Ascending aorta (tissue), 2 donors: ENCODE data around the gene GNB1L. TPM values are rescaled to one million over a fixed set of nuclear protein-coding genes. Genes with fewer than 3 reads are reported as not detected.

Source experiments
- DNase-seq, 2 donors: peaks; one replicate each; pipeline ENCODE4 v3.0.0-alpha.2; 2019; ENCODE audit warnings: low spot score in 2 of 2
- H3K27ac ChIP-seq, 2 donors: fragments of 200-600 bp; sonication (generic); one replicate each; pipeline ENCODE4 v1.5.1; 2016 to 2017; ENCODE audit warnings: mild to moderate bottlenecking in 1 of 2
- H3K27me3 ChIP-seq: fragments of 200-600 bp; sonication (generic); one replicate; pipeline ENCODE4 v1.5.1; 2017
- H3K36me3 ChIP-seq, 2 donors: fragments of 200-600 bp; sonication (generic); one replicate each; pipeline ENCODE4 v1.5.1; 2016
- H3K4me1 ChIP-seq, 2 donors: fragments of 200-600 bp; sonication (generic); one replicate each; pipeline ENCODE4 v1.5.1; 2016 to 2017; ENCODE audit warnings: mild to moderate bottlenecking in 1 of 2
- H3K4me3 ChIP-seq, 2 donors: fragments of 200-600 bp; sonication (generic); one replicate each; pipeline ENCODE4 v1.5.1; 2016 to 2017; ENCODE audit warnings: mild to moderate bottlenecking in 1 of 2
- H3K9me3 ChIP-seq, 2 donors: fragments of 200-600 bp; sonication (generic); one replicate each; pipeline ENCODE4 v1.5.1; 2016
- intact Hi-C: fragments of 100-400 bp; cut with DNase I; formaldehyde crosslinking; loops from one replicate; pipeline ENCODE4 v1.15.1; 2023
- total RNA-seq: library from RNA; depleted of rRNA; stranded (reverse); fragments of >200 nt; gene quantifications from one replicate; pipeline ENCODE4 v1.1.0, GENCODE V29; 2016
- TF ChIP-seq, protein P1 (sequence below), 3 experiments: fragments of 200-600 bp in 2 of 3; fragments of 450-650 bp in 1 of 3; sonication (generic) in 2 of 3; IDR thresholded peaks; one replicate each; pipeline ENCODE4 v1.5.1; 2016 to 2019; ENCODE audit warnings: antibody characterized with exemption in 3 of 3, mild to moderate bottlenecking in 1 of 3, moderate library complexity in 1 of 3

Gene GNB1L
- total RNA-seq, 1 donor from 2014 or later, result 7.9 TPM

DNA sequence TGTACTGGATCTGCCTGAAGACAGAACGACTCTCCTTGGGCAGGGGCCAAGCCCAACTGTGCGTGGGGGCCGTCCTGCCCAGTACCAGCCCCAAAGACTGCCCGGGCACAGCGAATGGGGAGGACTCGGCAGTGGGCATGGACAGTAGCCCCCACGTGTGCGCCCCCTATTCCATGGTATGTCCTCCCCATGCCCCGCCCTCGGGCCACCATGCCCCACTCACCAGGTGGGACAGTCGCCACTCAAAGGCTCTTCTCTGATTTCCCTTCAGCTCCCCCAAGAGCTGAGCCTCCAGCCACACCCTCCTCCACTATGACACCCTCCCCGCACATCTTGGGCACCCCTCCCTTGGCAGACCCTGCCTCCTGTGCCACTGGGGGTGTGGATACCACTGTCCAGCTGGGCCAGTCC, 43.5 kb downstream of the GNB1L start:
- intact Hi-C loops, result no loop called here
- TF ChIP-seq, protein P1, sequence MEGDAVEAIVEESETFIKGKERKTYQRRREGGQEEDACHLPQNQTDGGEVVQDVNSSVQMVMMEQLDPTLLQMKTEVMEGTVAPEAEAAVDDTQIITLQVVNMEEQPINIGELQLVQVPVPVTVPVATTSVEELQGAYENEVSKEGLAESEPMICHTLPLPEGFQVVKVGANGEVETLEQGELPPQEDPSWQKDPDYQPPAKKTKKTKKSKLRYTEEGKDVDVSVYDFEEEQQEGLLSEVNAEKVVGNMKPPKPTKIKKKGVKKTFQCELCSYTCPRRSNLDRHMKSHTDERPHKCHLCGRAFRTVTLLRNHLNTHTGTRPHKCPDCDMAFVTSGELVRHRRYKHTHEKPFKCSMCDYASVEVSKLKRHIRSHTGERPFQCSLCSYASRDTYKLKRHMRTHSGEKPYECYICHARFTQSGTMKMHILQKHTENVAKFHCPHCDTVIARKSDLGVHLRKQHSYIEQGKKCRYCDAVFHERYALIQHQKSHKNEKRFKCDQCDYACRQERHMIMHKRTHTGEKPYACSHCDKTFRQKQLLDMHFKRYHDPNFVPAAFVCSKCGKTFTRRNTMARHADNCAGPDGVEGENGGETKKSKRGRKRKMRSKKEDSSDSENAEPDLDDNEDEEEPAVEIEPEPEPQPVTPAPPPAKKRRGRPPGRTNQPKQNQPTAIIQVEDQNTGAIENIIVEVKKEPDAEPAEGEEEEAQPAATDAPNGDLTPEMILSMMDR (IDR thresholded peaks at IDR 0.05), result no peak
- peak in 1 of 2 donors; percentile 41 for DNase-seq
- H3K4me1 ChIP-seq, result no peaks in the 10 kb centered on the region
- H3K4me3 ChIP-seq, result no peak overlapping the region
- no peaks in the 10 kb centered on the region for H3K9me3 ChIP-seq
- peaks cover 0 to 2% of the 10 kb centered on the region in 2 donors for H3K36me3 ChIP-seq
- H3K27me3 ChIP-seq, result no peaks in the 10 kb centered on the region
- H3K27ac ChIP-seq, result no peak overlapping the region

DNA sequence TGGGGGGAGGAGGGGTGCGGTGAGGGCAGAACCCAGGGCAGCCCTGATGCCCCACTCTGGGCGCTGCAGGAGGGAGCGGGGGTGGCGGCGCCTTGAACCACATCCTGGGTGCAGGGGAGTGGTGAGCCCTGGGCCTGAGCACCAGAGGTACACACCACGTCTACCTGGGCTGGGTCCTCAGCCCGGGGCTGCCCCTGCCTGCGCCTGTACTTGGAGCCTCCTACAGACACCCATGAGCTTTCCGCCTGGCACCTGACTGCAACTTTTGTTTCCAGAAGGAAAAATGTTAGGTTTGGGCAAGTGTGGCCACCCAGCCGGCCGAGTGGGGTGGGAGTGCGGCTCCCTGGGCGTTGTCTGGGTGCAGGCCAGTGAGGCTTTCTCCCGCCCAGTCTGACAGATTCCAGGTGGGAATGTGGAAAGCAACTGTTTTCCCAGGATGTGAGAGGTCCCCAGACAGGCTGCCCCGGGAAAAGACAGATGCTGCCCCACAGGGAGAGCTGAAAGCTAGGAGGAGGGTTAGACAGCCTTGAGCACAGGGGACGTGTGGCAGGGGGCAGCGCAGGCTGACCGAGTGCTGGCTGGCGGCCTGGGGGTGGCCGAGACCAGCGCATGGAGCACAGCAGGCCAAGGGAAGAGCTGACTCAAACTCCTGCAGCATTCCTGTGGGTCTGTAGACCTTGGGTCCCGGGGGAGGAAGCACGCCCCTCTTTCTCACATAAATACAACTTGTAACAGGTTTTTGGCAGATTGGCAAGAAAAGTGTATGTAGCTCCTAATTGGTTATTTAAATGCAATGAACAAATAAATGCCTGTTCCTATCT, 44.1 kb downstream of the GNB1L start:
- Histone ChIP-seq H3K36me3 (peaks cover 0 to 6% of the 10 kb centered on the region in 2 donors), H3K4me3 (no peak overlapping the region), H3K9me3 (no peaks in the 10 kb centered on the region), H3K4me1 (no peaks in the 10 kb centered on the region), H3K27me3 (no peaks in the 10 kb centered on the region), H3K27ac (no peak overlapping the region)
- intact Hi-C loops, result no loop called here
- TF ChIP-seq, protein P1 (IDR thresholded peaks at IDR 0.05), result no peak
- peak in 1 of 2 donors; percentile 51 for DNase-seq

DNA sequence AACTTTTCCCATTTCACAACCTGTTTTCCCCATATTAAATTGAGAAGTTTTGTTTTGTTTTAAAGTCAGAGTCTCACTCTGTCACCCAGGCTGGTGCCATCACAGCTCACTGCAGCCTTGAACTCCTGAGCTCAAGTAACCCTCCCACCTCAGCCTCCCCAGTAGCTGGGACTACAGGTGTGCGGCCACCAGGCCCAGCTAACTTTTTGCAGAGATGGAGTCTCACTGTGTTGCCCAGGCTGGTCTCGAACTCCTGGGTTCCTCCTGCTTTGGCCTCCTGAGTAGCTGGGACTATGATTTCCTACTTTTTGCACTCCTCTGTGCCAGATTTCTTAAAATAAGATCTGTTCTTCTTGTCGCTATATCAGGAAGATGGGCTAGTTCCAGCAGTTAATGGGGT, 44.9 kb downstream of the GNB1L start:
- no peak overlapping the region for H3K4me3 ChIP-seq
- H3K27ac ChIP-seq, result no peak overlapping the region
- intact Hi-C loops, result no loop called here
- H3K9me3 ChIP-seq, result no peaks in the 10 kb centered on the region
- H3K27me3 ChIP-seq, result no peaks in the 10 kb centered on the region
- H3K4me1 ChIP-seq, result no peaks in the 10 kb centered on the region
- TF ChIP-seq, protein P1 (IDR thresholded peaks at IDR 0.05), result no peak
- DNase-seq, result peak in 1 of 2 donors; percentile 4
- peaks cover 0 to 6% of the 10 kb centered on the region in 2 donors for H3K36me3 ChIP-seq

DNA sequence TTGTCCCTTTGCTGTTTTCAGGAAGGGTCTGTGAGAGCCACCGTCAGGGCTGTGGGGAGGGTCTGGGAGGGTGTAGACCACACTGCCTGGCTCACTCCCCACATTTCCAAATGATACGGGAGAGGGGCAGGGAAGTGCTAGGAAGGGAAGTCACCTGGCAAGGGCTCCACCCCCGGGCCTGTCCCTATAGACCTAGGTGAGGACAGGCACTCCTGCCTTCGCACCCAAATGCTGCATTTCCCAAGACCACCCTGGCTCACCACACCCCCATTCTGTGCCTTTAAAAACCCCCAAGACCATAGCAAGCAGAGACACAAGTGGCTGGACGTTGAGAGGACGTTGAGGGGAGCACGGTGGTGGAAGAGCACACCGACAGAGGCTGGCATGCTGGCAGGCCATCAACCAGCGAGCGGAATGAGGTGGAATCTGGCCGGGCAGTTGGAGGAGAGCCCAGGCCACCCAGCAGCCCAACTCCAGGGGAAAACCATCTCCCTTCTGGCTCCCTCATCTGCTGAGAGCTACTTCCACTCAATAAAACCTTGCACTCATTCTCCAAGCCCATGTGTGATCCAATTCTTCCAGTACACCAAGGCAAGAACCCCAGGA, 45.7 kb downstream of the GNB1L start:
- no peak for DNase-seq
- Histone ChIP-seq H3K9me3 (no peaks in the 10 kb centered on the region), H3K4me3 (no peak overlapping the region), H3K4me1 (no peaks in the 10 kb centered on the region), H3K27ac (no peak overlapping the region), H3K36me3 (peaks cover 0 to 6% of the 10 kb centered on the region in 2 donors), H3K27me3 (no peaks in the 10 kb centered on the region)
- TF ChIP-seq, protein P1 (IDR thresholded peaks at IDR 0.05), result no peak
- intact Hi-C loops, result no loop called here

DNA sequence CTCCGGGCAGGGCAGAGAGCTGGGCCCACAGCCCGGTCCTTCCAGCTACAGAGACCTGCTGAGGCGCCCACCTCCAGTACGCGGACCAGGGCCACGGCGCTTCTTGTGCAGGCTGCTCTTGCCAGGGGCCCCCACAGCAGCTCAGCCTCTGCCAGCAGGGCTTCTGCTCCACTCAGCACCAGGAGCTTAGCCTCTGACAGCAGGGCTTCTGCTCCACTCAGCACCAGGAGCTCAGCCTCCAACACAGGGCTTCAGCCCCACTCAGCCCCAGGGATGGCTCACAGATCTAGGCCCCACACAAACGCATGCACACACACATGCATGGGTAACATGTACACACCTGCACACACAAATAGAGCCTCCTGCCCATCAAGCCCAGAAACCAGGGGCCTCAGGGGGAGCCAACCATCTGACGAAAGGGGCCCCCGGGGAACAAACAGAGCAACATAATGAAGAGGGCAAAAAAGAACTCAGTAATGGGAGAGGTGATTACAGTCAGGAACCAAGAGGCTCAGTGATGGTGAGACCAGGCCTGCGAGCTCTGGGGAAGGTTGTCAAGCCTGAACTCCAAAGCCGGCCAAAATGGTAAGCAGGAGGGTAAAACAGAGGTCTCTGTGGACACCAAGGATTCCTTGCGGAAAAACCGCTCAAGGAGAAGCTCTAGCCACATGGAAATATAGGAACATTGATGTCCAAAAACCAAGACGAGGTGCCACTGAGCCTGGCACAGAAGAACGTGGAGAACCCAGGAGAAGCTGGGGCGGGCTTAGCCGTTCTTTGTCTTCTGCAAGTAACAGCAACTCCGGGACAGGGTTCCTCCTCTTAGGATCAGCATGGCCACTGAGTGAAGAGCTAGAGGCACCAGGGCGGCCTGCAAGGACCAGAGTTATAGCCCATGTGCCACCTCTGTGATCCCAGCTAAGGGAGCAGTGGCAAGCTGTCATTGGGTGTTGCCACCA, 46.5 kb downstream of the GNB1L start:
- H3K9me3 ChIP-seq, result no peaks in the 10 kb centered on the region
- H3K36me3 ChIP-seq, result peaks cover 0 to 6% of the 10 kb centered on the region in 2 donors
- TF ChIP-seq, protein P1 (IDR thresholded peaks at IDR 0.05), result no peak
- no peak overlapping the region for H3K4me3 ChIP-seq
- no peaks in the 10 kb centered on the region for H3K4me1 ChIP-seq
- H3K27me3 ChIP-seq, result no peaks in the 10 kb centered on the region
- H3K27ac ChIP-seq, result no peak overlapping the region
- intact Hi-C loops, result no loop called here
- DNase-seq, result no peak
